KMS-11 (cell line): ENCODE results near the gene FOXE3.

Experiments
- H2AFZ ChIP-seq: fragments of 200-600 bp; sonication (generic); 2 replicates; pipeline ENCODE4 v1.6.1; 2016; ENCODE audit warnings: antibody characterized with exemption, mixed run types, low read depth
- H3K27ac ChIP-seq: fragments of 200-600 bp; sonication (generic); 2 replicates; pipeline ENCODE4 v1.6.1; 2016; ENCODE audit warnings: mild to moderate bottlenecking, mixed run types
- H3K27me3 ChIP-seq: fragments of 200-600 bp; sonication (generic); 2 replicates; pipeline ENCODE4 v1.6.1; 2017; ENCODE audit warnings: mild to moderate bottlenecking, low read depth, mixed run types, moderate library complexity; ENCODE audit not compliant: insufficient read depth
- H3K36me3 ChIP-seq: fragments of 200-600 bp; sonication (generic); 2 replicates; pipeline ENCODE4 v1.6.1; 2017; ENCODE audit warnings: mild to moderate bottlenecking, mixed run types; ENCODE audit not compliant: insufficient read depth
- H3K4me1 ChIP-seq: fragments of 200-600 bp; sonication (generic); 2 replicates; pipeline ENCODE4 v1.6.1; 2016; ENCODE audit warnings: mild to moderate bottlenecking, low read depth, mixed run types; ENCODE audit not compliant: poor library complexity, severe bottlenecking
- H3K4me2 ChIP-seq: fragments of 200-600 bp; sonication (generic); 2 replicates; pipeline ENCODE4 v1.7.0; 2016; ENCODE audit warnings: mild to moderate bottlenecking, mixed run types
- H3K4me3 ChIP-seq: fragments of 200-600 bp; sonication (generic); IDR thresholded peaks from 2 replicates; pipeline ENCODE4 v1.6.1; 2017; ENCODE audit warnings: low read depth, low read length, mixed read lengths; ENCODE audit not compliant: insufficient read depth
- H3K79me2 ChIP-seq: fragments of 200-600 bp; sonication (generic); 2 replicates; pipeline ENCODE4 v1.6.1; 2016; ENCODE audit warnings: low read depth, mixed run types; ENCODE audit not compliant: insufficient read depth
- H3K9ac ChIP-seq: fragments of 200-600 bp; sonication (generic); 2 replicates; pipeline ENCODE4 v1.6.1; 2016; ENCODE audit warnings: mild to moderate bottlenecking, mixed run types
- H4K20me1 ChIP-seq: fragments of 200-600 bp; sonication (generic); 2 replicates; pipeline ENCODE4 v1.6.1; 2016; ENCODE audit warnings: mild to moderate bottlenecking, mixed run types; ENCODE audit not compliant: insufficient read depth
- TF ChIP-seq, protein P1 (sequence below): fragments of 200-600 bp; sonication (generic); conservative IDR thresholded peaks from 2 replicates; pipeline ENCODE4 v1.6.1; 2017; ENCODE audit warnings: low read depth, mild to moderate bottlenecking, antibody characterized with exemption, low read length, moderate library complexity, mixed read lengths

Gene FOXE3

DNA sequence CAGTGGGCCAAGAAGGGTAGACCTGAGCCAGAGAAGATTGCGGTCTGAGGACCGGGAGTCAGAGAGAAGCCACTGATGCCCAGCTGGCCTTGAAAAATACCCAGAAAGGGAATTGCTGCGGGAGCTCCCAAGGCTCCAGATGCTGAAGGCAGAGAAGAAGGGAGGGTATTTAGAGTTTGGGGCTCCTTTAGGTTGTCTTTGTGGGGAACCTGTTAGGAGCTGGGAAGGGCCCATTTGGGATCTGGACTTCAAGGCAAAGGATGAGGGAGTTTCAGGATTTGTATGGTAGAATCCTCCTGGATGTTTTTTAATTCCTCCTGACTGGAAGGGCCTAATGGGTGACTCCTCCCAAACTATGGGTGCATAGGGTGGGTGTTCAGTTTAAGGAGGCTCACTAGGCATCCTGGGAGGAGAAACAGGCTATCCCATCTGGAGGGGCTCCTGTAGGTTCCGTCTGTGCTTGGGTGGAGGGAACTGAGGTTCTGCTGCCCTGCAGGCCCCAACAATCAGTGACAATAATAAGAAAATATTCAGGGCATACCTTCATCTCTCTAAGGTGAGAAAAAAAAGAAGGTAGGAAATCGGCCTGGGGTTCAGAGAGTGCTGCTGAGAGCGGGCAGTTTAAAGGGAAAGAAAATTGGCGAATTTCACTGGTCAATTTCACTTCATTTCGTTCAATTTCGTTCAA is 26.9 kb downstream of the FOXE3 start:
- TF ChIP-seq, protein P1, sequence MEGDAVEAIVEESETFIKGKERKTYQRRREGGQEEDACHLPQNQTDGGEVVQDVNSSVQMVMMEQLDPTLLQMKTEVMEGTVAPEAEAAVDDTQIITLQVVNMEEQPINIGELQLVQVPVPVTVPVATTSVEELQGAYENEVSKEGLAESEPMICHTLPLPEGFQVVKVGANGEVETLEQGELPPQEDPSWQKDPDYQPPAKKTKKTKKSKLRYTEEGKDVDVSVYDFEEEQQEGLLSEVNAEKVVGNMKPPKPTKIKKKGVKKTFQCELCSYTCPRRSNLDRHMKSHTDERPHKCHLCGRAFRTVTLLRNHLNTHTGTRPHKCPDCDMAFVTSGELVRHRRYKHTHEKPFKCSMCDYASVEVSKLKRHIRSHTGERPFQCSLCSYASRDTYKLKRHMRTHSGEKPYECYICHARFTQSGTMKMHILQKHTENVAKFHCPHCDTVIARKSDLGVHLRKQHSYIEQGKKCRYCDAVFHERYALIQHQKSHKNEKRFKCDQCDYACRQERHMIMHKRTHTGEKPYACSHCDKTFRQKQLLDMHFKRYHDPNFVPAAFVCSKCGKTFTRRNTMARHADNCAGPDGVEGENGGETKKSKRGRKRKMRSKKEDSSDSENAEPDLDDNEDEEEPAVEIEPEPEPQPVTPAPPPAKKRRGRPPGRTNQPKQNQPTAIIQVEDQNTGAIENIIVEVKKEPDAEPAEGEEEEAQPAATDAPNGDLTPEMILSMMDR = no peak
- Histone ChIP-seq H4K20me1 (no peaks in the 10 kb centered on the region), H3K4me3 (no peak overlapping the region), H3K27me3 (no peaks in the 10 kb centered on the region), H3K79me2 (no peaks in the 10 kb centered on the region), H3K4me2 (no peak overlapping the region), H2AFZ (no peak overlapping the region), H3K27ac (no peak overlapping the region), H3K4me1 (no peaks in the 10 kb centered on the region), H3K9ac (no peak overlapping the region), H3K36me3 (no peaks in the 10 kb centered on the region)

DNA sequence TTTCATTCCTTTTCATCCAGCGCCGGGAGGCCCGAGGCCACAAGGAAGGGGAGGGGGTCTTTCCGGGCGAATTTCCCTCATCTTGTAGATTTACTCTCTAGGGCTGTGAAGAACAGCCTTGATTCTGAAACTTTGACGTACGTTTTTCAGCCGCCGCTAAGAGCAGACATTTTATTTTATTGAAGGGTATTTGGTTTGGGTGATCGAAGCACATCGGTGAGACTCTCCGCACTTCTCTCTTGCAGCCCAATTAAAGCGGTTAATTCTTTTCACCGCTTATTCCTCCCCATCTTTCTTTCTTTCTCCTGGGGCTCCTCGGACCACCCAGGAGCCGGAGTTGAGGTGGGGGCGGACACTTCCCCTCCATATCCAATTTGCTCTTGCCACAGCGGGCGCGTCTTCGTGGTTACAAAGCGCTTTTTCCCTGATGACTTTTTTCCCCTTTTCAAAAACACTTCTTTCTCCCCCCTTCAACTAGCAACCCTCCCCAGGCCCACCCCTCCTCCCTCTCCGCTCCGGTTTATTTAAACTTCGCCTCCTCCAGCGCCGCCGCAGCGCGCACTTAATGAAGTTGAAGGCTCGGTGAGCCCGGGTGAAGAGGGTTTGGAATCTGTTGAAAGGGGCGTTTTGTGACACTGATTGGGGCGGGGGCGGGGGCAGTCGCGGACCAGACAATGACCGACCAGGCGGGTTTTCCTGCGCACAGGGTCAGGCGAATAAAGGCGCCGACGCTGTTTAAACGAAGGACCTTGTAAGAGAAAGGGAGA is 27.6 kb downstream of the FOXE3 start:
- no peaks in the 10 kb centered on the region for H4K20me1 ChIP-seq
- H3K9ac ChIP-seq = no peak overlapping the region
- H3K4me1 ChIP-seq = no peaks in the 10 kb centered on the region
- H3K27me3 ChIP-seq = no peaks in the 10 kb centered on the region
- no peak overlapping the region for H3K27ac ChIP-seq
- H3K4me2 ChIP-seq = no peak overlapping the region
- H2AFZ ChIP-seq = no peak overlapping the region
- no peaks in the 10 kb centered on the region for H3K36me3 ChIP-seq
- H3K79me2 ChIP-seq = no peaks in the 10 kb centered on the region
- H3K4me3 ChIP-seq = no peak overlapping the region
- TF ChIP-seq, protein P1 = no peak

DNA sequence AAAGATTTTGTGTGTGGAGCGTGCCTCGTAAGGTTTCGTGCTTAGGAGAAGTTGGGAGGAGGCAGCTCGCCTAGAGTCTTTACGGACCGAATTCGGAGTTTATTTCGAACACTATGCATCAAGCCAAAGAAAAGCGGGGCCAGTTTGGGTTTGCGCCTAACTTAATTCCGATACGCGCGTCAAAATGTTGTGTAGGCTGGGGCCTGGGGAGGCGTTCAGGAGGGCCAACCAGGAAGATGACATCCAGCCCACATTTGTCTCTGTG is 28.1 kb downstream of the FOXE3 start:
- Histone ChIP-seq H3K27me3 (no peaks in the 10 kb centered on the region), H3K4me3 (no peak overlapping the region), H3K4me1 (no peaks in the 10 kb centered on the region), H3K27ac (no peak overlapping the region), H2AFZ (no peak overlapping the region), H4K20me1 (no peaks in the 10 kb centered on the region), H3K4me2 (no peak overlapping the region), H3K36me3 (no peaks in the 10 kb centered on the region), H3K79me2 (no peaks in the 10 kb centered on the region), H3K9ac (no peak overlapping the region)
- TF ChIP-seq, protein P1 = no peak

DNA sequence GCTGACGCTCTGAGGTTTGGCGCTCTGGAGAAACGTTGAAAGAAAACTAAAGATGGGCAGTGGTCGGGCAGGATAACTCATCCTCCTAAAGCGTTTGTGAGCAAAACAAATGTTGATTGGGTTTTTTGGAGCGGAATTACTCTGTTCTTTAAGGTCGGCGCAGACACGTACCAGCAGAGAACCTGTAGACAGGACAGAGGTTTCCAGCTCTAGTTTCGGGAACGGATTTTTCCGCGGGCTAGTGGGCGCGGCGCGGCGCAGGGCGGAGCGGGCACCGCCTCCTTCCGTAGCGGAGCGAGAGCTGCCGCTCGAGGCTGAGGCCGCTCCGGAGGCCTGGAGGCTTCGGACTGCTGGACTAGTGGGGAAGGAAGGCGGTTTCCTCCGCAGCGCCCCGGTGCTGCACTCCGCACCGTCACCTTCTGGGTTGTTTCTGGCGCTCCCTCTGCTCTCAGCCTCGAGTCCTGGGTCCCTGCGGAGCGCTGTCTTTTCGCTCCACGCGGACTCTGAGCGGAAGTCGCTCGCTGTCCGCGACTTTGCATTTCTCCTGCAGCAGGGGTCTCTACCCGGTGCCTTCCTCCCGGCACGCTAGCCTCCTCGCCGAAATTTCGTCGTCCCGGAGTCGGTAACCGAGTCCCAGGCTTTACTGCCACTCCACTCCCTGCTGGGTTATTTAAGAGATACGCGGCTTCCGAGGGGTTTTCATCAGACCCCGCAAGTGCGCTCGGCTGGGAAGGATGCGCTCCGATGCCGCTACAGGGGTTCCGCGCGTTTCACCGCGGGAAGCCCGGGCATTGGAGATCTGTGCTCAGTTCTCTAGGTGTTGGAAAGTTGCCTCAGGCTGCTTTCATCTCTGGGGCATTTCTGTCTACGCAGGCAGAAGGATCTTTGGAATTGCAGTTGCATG is 28.7 kb downstream of the FOXE3 start:
- Histone ChIP-seq H3K9ac (no peak overlapping the region), H3K36me3 (no peaks in the 10 kb centered on the region), H3K4me3 (no peak overlapping the region), H3K27ac (no peak overlapping the region), H3K4me2 (no peak overlapping the region), H3K79me2 (no peaks in the 10 kb centered on the region), H4K20me1 (no peaks in the 10 kb centered on the region), H3K27me3 (no peaks in the 10 kb centered on the region), H3K4me1 (no peaks in the 10 kb centered on the region), H2AFZ (no peak overlapping the region)
- TF ChIP-seq, protein P1 = no peak
